Measurements from ENCODE around the gene IGDCC3. TPM values are rescaled to one million over a fixed set of nuclear protein-coding genes. Genes with fewer than 3 reads are reported as not detected.

The IGDCC3 gene
- polyA plus RNA-seq, 1 donor (not counting 4 experiments of a cell fraction or from before 2014, with no cell fraction given), result not detected

- H3K27ac ChIP-seq (ENCODE audit: control insufficient read depth, insufficient read depth, low read length), result no peak overlapping the region
- no peaks in the 10 kb centered on the region for H3K79me2 ChIP-seq (ENCODE audit: control insufficient read depth, insufficient read depth, low read length)
- H3K36me3 ChIP-seq (ENCODE audit: control insufficient read depth in 2 of 2, extremely low read depth in 1 of 2, insufficient read depth in 2 of 2, low read length in 2 of 2), result no peaks in the 10 kb centered on the region
- no peaks in the 10 kb centered on the region for H3K9me3 ChIP-seq (ENCODE audit: control insufficient read depth, low read depth, low read length)
- H3K27me3 ChIP-seq (ENCODE audit: control insufficient read depth, extremely low read depth, insufficient read depth, low read length), result no peaks in the 10 kb centered on the region
- H3K4me1 ChIP-seq (ENCODE audit: control insufficient read depth, extremely low read depth, insufficient read depth, low read length), result peaks cover 13% of the 10 kb centered on the region
- H3K9ac ChIP-seq (ENCODE audit: control insufficient read depth, extremely low read depth, insufficient read depth, low read length), result no peak overlapping the region
- no peak overlapping the region for H3K4me2 ChIP-seq (ENCODE audit: control insufficient read depth, extremely low read depth, insufficient read depth, low read depth, low read length)
- no peak overlapping the region for H2AFZ ChIP-seq (ENCODE audit: control insufficient read depth, low read length)
- no peaks in the 10 kb centered on the region for H4K20me1 ChIP-seq (ENCODE audit: control insufficient read depth, extremely low read depth, insufficient read depth, low read length)
- H3K9me1 ChIP-seq (ENCODE audit: control insufficient read depth, extremely low read depth, insufficient read depth, low read length), result no peaks in the 10 kb centered on the region
- TF ChIP-seq CTCF (optimal IDR thresholded peaks at IDR 0.05 in 1 of 3, IDR thresholded peaks at IDR 0.05 in 1 of 3, conservative IDR thresholded peaks at IDR 0.05 in 1 of 3; ENCODE audit: extremely low read depth in 1 of 3, insufficient read depth in 2 of 3, low read length in 3 of 3) (no peak), EZH2 (IDR thresholded peaks at IDR 0.05; ENCODE audit: low read length) (no peak)
- dilution Hi-C loops (cut with MboI; ENCODE audit: extremely low pct_ligation_motif_present, low sequenced_read_pairs), result no loop called here
- no peak for DNase-seq (ENCODE audit: low read depth, low spot score)
- no peak overlapping the region for H3K4me3 ChIP-seq (ENCODE audit: control insufficient read depth in 2 of 3, extremely low read depth in 1 of 3, insufficient read depth in 2 of 3, low read depth in 1 of 3, low read length in 3 of 3)
- no peak for FAIRE-seq
Measured at GRCh38 chr15:65306551-65306950, 71.3 kb downstream of the IGDCC3 start.

GRCh38 chr15:65305776-65306175 lies 72.0 kb downstream of the IGDCC3 start:
- H3K27ac ChIP-seq (ENCODE audit: control insufficient read depth, insufficient read depth, low read length), result no peak overlapping the region
- no peaks in the 10 kb centered on the region for H3K27me3 ChIP-seq (ENCODE audit: control insufficient read depth, extremely low read depth, insufficient read depth, low read length)
- H3K4me2 ChIP-seq (ENCODE audit: control insufficient read depth, extremely low read depth, insufficient read depth, low read depth, low read length), result no peak overlapping the region
- H3K9me3 ChIP-seq (ENCODE audit: control insufficient read depth, low read depth, low read length), result no peaks in the 10 kb centered on the region
- H3K9me1 ChIP-seq (ENCODE audit: control insufficient read depth, extremely low read depth, insufficient read depth, low read length), result no peaks in the 10 kb centered on the region
- dilution Hi-C loops (cut with MboI; ENCODE audit: extremely low pct_ligation_motif_present, low sequenced_read_pairs), result no loop called here
- no peak overlapping the region for H3K4me3 ChIP-seq (ENCODE audit: control insufficient read depth in 2 of 3, extremely low read depth in 1 of 3, insufficient read depth in 2 of 3, low read depth in 1 of 3, low read length in 3 of 3)
- FAIRE-seq, result no peak
- DNase-seq (ENCODE audit: low read depth, low spot score), result no peak
- TF ChIP-seq EZH2 (IDR thresholded peaks at IDR 0.05; ENCODE audit: low read length) (no peak), CTCF (optimal IDR thresholded peaks at IDR 0.05 in 1 of 3, IDR thresholded peaks at IDR 0.05 in 1 of 3, conservative IDR thresholded peaks at IDR 0.05 in 1 of 3; ENCODE audit: extremely low read depth in 1 of 3, insufficient read depth in 2 of 3, low read length in 3 of 3) (no peak)
- no peak overlapping the region for H2AFZ ChIP-seq (ENCODE audit: control insufficient read depth, low read length)
- H3K4me1 ChIP-seq (ENCODE audit: control insufficient read depth, extremely low read depth, insufficient read depth, low read length), result peaks cover 13% of the 10 kb centered on the region
- no peaks in the 10 kb centered on the region for H4K20me1 ChIP-seq (ENCODE audit: control insufficient read depth, extremely low read depth, insufficient read depth, low read length)
- no peak overlapping the region for H3K9ac ChIP-seq (ENCODE audit: control insufficient read depth, extremely low read depth, insufficient read depth, low read length)
- no peaks in the 10 kb centered on the region for H3K36me3 ChIP-seq (ENCODE audit: control insufficient read depth in 2 of 2, extremely low read depth in 1 of 2, insufficient read depth in 2 of 2, low read length in 2 of 2)
- no peaks in the 10 kb centered on the region for H3K79me2 ChIP-seq (ENCODE audit: control insufficient read depth, insufficient read depth, low read length)

Measured in keratinocyte (primary cell).